Activated CD8-positive, alpha-beta memory T cell treated with anti-CD3 and anti-CD28 coated beads, Interleukin-2, amount 50 U/mL, for 4 hours (primary cell): ENCODE data around the gene POLG2.
"Not testable (repeated sequence)": the region's sequence is repeated elsewhere in the genome, so short reads cannot be mapped to it uniquely, and the experiment has no call there.

Source experiments
- DNase-seq: peaks from one replicate; pipeline ENCODE4 v3.0.0-alpha.2; 2020

Gene POLG2

GRCh38 chr17:64437944-64438525 lies 58.8 kb downstream of the POLG2 start:
- no peak for DNase-seq

DNA sequence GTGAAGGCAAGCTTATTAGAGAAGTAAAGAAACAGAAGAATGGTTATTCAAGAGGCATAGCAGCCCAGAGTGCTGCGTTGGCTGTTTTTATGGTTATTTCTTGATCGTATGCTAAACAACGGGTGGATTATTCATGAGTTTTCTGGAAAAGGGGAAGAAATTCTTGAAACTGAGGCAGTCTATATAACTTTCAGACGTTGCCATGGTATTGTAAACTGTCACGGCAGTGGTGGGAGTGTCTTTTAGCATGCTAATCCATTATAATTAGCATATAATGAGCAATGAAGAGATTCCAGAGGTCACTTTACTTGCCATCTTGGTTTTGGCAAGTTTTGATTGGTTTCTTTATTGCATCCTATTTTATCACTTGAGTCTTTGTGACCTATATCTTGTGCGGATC lies 65.3 kb downstream of the POLG2 start:
- no peak for DNase-seq

DNA sequence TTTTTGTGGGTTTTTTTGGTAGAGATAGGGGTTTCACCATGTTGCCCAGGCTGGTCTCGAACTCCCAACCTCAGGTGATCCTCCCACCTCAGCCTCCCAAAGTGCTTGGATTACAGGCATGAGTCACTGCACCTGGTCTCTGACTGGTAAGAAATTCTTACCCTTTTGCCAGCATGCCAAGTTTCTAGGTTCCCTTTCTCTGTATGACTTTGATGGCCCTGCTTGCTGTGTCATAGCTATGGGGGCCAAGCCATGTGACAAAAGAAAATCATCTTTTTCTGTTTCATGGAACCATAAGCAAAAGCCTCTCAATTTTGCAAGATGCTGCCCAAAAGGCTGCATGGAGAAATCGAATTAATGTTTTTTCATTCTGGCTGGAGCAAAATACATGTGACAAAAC lies 66.8 kb downstream of the POLG2 start:
- not testable (repeated sequence) for DNase-seq

- no peak for DNase-seq
Observed at GRCh38 chr17:64428406-64428805, 68.4 kb downstream of the POLG2 start.
